ENCODE results near the gene DCAF8. TPM values are rescaled to one million over a fixed set of nuclear protein-coding genes. Genes with fewer than 3 reads are reported as not detected.

The DCAF8 gene
- total and polyA plus RNA-seq, 2 donors from 2014 or later = 69.6 to 136 TPM

DNA sequence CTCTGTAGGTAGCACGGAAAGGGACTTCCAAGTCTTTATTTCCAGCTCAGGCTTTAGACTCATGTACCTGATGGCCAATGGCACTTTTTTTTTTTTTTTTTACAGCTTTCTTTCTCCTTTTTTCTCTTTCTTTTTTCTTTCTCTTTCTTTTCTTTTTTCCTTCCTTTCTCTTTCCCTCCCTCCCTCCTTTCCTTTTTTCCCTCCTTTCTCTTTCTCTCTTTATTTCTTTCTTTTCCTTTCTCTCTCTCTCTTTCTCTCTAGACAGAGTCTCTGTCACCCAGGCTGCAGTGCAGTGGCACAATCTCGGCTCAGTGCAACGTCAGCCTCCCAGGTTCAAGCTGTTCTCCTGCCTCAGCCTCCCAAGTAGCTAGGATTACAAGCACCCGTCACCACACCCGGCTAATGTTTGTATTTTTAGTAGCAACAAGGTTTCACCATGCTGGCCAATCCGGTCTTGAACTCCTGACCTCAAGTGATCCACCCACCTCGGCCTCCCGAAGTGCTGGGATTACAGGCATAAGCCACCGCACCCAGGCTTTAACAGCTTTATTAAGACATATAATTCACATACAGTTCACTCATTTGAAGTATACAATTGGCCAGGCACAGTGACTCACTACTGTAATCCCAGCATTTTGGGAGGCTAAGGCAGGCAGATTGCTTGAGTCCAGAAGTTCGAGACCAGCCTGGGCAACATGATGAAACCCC is 5.1 kb upstream of the DCAF8 start:
- Histone ChIP-seq H3K9ac (ENCODE audit: low read length in 3 of 3) (no peak overlapping the region), H3K9me3 (ENCODE audit: control insufficient read depth in 2 of 3, insufficient read depth in 1 of 3, low read length in 3 of 3) (no peaks in the 10 kb centered on the region), H3K36me3 (ENCODE audit: control insufficient read depth in 2 of 3, insufficient read depth in 3 of 3, low read length in 3 of 3) (no peaks in the 10 kb centered on the region), H3K27me3 (ENCODE audit: control insufficient read depth, insufficient read depth, low read length) (no peaks in the 10 kb centered on the region), H3K27ac (ENCODE audit: low read depth in 2 of 2, low read length in 2 of 2) (no peak overlapping the region), H3K4me3 (ENCODE audit: low read length in 3 of 3) (no peak overlapping the region), H3K4me1 (ENCODE audit: control insufficient read depth in 2 of 3, insufficient read depth in 2 of 3, low read depth in 1 of 3, low read length in 3 of 3) (peaks cover 0 to 4% (median 0%) of the 10 kb centered on the region in 3 donors)
- TF ChIP-seq, protein P1, sequence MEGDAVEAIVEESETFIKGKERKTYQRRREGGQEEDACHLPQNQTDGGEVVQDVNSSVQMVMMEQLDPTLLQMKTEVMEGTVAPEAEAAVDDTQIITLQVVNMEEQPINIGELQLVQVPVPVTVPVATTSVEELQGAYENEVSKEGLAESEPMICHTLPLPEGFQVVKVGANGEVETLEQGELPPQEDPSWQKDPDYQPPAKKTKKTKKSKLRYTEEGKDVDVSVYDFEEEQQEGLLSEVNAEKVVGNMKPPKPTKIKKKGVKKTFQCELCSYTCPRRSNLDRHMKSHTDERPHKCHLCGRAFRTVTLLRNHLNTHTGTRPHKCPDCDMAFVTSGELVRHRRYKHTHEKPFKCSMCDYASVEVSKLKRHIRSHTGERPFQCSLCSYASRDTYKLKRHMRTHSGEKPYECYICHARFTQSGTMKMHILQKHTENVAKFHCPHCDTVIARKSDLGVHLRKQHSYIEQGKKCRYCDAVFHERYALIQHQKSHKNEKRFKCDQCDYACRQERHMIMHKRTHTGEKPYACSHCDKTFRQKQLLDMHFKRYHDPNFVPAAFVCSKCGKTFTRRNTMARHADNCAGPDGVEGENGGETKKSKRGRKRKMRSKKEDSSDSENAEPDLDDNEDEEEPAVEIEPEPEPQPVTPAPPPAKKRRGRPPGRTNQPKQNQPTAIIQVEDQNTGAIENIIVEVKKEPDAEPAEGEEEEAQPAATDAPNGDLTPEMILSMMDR (IDR thresholded peaks at IDR 0.05; ENCODE audit: borderline replicate concordance, extremely low read depth, insufficient read depth) = no peak
- intact Hi-C loops (cut with DNase I) = no loop called here
- DNase-seq (no peak), FAIRE-seq (no peak)

DNA sequence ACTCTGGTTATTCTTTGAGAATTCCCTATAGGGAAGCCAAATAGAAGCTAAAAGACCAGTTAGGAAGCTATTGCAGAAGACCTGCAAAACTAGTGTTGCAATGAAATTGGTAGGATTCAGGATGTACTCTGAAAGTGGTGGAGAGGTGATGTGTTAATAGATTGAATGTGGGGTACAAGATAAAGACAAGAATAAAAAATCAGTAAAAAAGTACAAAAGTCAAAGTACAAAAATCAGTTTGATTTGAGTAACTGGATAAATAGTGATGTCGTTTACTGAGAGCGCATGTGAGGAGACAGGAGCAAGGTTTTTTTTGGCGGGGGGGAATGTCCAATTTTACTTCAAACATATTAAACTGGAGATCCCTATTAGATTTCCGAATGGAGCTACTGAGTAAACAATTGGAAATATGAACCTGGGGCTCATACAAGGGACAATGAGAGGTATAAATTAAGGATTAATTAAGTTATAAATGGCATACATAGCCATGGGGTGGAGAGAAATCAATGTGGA is 2.5 kb upstream of the DCAF8 start:
- intact Hi-C loops (cut with DNase I) = no loop called here
- Histone ChIP-seq H3K27me3 (ENCODE audit: control insufficient read depth, insufficient read depth, low read length) (no peaks in the 10 kb centered on the region), H3K9me3 (ENCODE audit: control insufficient read depth in 2 of 3, insufficient read depth in 1 of 3, low read length in 3 of 3) (no peaks in the 10 kb centered on the region), H3K4me1 (ENCODE audit: control insufficient read depth in 2 of 3, insufficient read depth in 2 of 3, low read depth in 1 of 3, low read length in 3 of 3) (peaks cover 4 to 6% (median 6%) of the 10 kb centered on the region in 3 donors), H3K27ac (ENCODE audit: low read depth in 2 of 2, low read length in 2 of 2) (no peak overlapping the region), H3K36me3 (ENCODE audit: control insufficient read depth in 2 of 3, insufficient read depth in 3 of 3, low read length in 3 of 3) (no peaks in the 10 kb centered on the region), H3K4me3 (ENCODE audit: low read length in 3 of 3) (no peak overlapping the region), H3K9ac (ENCODE audit: low read length in 3 of 3) (no peak overlapping the region)
- FAIRE-seq = no peak
- TF ChIP-seq, protein P1 (IDR thresholded peaks at IDR 0.05; ENCODE audit: borderline replicate concordance, extremely low read depth, insufficient read depth) = no peak
- no peak for DNase-seq

DNA sequence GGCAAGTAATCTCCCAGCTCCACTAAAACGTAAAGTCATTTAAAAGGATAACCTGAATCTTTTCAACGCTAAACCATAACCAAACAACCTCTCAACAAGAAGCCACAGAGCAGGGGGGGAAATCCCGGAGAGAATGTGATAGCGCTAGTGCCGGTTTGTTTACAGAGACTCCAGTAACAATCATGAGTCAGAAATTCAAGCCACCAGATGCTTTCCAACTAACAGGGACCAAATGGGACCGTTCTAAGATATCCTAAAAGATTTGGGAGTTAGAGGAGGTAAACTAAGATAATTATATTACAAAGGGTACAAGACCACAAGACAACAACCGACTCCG is 825 bp downstream of the DCAF8 start:
- Histone ChIP-seq H3K27me3 (ENCODE audit: control insufficient read depth, insufficient read depth, low read length) (no peaks in the 10 kb centered on the region), H3K36me3 (ENCODE audit: control insufficient read depth in 2 of 3, insufficient read depth in 3 of 3, low read length in 3 of 3) (no peaks in the 10 kb centered on the region), H3K27ac (ENCODE audit: low read depth in 2 of 2, low read length in 2 of 2) (peak overlapping the region; percentile 98 to 99), H3K9ac (ENCODE audit: low read length in 3 of 3) (peak overlapping the region; percentile 80 to 100 (median 98)), H3K9me3 (ENCODE audit: control insufficient read depth in 2 of 3, insufficient read depth in 1 of 3, low read length in 3 of 3) (no peaks in the 10 kb centered on the region), H3K4me3 (ENCODE audit: low read length in 3 of 3) (peak overlapping the region; percentile 94 to 98 (median 94)), H3K4me1 (ENCODE audit: control insufficient read depth in 2 of 3, insufficient read depth in 2 of 3, low read depth in 1 of 3, low read length in 3 of 3) (peaks cover 4 to 13% (median 11%) of the 10 kb centered on the region in 3 donors)
- intact Hi-C loops (cut with DNase I) = no loop called here
- FAIRE-seq (no peak), DNase-seq (peak in 4 of 5 donors; percentile 60 to 89 (median 74))
- TF ChIP-seq, protein P1 (IDR thresholded peaks at IDR 0.05; ENCODE audit: borderline replicate concordance, extremely low read depth, insufficient read depth) = no peak

All from kidney (tissue), 14 donors.